Measurements from ENCODE around the gene SPRING1.

Gene SPRING1

DNA sequence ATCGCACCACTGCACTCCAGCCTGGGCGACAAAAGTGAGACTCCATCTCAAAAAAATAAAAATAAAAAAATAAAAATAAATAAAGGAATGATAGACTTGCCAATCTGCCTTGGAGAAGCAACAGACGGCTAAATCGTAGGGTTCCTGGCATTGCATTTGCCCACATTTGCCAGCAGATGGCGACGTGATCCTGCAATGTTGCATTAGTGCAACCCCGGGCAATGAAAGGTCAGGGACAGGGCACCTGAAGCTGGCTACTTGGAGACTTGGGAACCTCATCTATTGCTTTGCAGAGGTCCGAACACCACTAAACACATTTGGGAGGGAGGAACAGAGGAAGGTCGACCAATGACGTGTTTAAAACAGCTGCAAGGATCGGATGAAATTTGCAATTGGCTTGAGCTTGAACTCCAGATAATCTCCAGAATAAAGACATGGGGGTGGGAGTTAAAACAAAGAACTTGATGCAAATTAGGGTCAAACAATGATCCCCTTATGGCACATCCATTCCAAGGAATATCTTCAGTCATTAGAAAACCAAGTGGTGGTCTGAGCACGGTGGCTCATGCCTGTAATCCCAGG is 34.6 kb downstream of the SPRING1 start (continued):
- TF ChIP-seq, protein P1, sequence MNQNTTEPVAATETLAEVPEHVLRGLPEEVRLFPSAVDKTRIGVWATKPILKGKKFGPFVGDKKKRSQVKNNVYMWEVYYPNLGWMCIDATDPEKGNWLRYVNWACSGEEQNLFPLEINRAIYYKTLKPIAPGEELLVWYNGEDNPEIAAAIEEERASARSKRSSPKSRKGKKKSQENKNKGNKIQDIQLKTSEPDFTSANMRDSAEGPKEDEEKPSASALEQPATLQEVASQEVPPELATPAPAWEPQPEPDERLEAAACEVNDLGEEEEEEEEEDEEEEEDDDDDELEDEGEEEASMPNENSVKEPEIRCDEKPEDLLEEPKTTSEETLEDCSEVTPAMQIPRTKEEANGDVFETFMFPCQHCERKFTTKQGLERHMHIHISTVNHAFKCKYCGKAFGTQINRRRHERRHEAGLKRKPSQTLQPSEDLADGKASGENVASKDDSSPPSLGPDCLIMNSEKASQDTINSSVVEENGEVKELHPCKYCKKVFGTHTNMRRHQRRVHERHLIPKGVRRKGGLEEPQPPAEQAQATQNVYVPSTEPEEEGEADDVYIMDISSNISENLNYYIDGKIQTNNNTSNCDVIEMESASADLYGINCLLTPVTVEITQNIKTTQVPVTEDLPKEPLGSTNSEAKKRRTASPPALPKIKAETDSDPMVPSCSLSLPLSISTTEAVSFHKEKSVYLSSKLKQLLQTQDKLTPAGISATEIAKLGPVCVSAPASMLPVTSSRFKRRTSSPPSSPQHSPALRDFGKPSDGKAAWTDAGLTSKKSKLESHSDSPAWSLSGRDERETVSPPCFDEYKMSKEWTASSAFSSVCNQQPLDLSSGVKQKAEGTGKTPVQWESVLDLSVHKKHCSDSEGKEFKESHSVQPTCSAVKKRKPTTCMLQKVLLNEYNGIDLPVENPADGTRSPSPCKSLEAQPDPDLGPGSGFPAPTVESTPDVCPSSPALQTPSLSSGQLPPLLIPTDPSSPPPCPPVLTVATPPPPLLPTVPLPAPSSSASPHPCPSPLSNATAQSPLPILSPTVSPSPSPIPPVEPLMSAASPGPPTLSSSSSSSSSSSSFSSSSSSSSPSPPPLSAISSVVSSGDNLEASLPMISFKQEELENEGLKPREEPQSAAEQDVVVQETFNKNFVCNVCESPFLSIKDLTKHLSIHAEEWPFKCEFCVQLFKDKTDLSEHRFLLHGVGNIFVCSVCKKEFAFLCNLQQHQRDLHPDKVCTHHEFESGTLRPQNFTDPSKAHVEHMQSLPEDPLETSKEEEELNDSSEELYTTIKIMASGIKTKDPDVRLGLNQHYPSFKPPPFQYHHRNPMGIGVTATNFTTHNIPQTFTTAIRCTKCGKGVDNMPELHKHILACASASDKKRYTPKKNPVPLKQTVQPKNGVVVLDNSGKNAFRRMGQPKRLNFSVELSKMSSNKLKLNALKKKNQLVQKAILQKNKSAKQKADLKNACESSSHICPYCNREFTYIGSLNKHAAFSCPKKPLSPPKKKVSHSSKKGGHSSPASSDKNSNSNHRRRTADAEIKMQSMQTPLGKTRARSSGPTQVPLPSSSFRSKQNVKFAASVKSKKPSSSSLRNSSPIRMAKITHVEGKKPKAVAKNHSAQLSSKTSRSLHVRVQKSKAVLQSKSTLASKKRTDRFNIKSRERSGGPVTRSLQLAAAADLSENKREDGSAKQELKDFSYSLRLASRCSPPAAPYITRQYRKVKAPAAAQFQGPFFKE (tag by site-specific recombination; IDR thresholded peaks at IDR 0.05; ENCODE audit: borderline replicate concordance) = no peak
- TF ChIP-seq SP7 (tag by site-specific recombination; IDR thresholded peaks at IDR 0.05) = peak; percentile 45; the same call in 1 of the 2 replicates
- TF ChIP-seq, protein P2, sequence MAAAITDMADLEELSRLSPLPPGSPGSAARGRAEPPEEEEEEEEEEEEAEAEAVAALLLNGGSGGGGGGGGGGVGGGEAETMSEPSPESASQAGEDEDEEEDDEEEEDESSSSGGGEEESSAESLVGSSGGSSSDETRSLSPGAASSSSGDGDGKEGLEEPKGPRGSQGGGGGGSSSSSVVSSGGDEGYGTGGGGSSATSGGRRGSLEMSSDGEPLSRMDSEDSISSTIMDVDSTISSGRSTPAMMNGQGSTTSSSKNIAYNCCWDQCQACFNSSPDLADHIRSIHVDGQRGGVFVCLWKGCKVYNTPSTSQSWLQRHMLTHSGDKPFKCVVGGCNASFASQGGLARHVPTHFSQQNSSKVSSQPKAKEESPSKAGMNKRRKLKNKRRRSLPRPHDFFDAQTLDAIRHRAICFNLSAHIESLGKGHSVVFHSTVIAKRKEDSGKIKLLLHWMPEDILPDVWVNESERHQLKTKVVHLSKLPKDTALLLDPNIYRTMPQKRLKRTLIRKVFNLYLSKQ (tag by site-specific recombination; IDR thresholded peaks at IDR 0.05; ENCODE audit: borderline replicate concordance) = no peak
- TF ChIP-seq ZNF626 (tag by site-specific recombination; IDR thresholded peaks at IDR 0.05) = no peak
- no peak for TF ChIP-seq ZNF660 (tag by site-specific recombination; IDR thresholded peaks at IDR 0.05)
- TF ChIP-seq, protein P3, sequence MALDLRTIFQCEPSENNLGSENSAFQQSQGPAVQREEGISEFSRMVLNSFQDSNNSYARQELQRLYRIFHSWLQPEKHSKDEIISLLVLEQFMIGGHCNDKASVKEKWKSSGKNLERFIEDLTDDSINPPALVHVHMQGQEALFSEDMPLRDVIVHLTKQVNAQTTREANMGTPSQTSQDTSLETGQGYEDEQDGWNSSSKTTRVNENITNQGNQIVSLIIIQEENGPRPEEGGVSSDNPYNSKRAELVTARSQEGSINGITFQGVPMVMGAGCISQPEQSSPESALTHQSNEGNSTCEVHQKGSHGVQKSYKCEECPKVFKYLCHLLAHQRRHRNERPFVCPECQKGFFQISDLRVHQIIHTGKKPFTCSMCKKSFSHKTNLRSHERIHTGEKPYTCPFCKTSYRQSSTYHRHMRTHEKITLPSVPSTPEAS (tag by site-specific recombination; IDR thresholded peaks at IDR 0.05) = no peak
- peak; percentile 58; the same call in 1 of the 2 replicates for TF ChIP-seq ZNF501 (tag by site-specific recombination; IDR thresholded peaks at IDR 0.05)
- no peak for TF ChIP-seq EGR2 (tag by site-specific recombination; IDR thresholded peaks at IDR 0.05; ENCODE audit: low read depth)
- TF ChIP-seq ZNF248 (tag by site-specific recombination; IDR thresholded peaks at IDR 0.05) = no peak
- no peak for TF ChIP-seq IKZF3 (tag by site-specific recombination; IDR thresholded peaks at IDR 0.05)
- no peak for TF ChIP-seq SALL2 (tag by site-specific recombination; IDR thresholded peaks at IDR 0.05; ENCODE audit: borderline replicate concordance)
- TF ChIP-seq, protein P4, sequence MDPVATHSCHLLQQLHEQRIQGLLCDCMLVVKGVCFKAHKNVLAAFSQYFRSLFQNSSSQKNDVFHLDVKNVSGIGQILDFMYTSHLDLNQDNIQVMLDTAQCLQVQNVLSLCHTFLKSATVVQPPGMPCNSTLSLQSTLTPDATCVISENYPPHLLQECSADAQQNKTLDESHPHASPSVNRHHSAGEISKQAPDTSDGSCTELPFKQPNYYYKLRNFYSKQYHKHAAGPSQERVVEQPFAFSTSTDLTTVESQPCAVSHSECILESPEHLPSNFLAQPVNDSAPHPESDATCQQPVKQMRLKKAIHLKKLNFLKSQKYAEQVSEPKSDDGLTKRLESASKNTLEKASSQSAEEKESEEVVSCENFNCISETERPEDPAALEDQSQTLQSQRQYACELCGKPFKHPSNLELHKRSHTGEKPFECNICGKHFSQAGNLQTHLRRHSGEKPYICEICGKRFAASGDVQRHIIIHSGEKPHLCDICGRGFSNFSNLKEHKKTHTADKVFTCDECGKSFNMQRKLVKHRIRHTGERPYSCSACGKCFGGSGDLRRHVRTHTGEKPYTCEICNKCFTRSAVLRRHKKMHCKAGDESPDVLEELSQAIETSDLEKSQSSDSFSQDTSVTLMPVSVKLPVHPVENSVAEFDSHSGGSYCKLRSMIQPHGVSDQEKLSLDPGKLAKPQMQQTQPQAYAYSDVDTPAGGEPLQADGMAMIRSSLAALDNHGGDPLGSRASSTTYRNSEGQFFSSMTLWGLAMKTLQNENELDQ (tag by site-specific recombination; IDR thresholded peaks at IDR 0.05; ENCODE audit: low read depth) = no peak
- no peak for TF ChIP-seq ZNF366 (tag by site-specific recombination; conservative IDR thresholded peaks at IDR 0.05)
- TF ChIP-seq ZNF350 (tag by site-specific recombination; IDR thresholded peaks at IDR 0.05) = no peak
- TF ChIP-seq ZNF664 (tag by site-specific recombination; IDR thresholded peaks at IDR 0.05) = no peak
- TF ChIP-seq ZNF157 (tag by site-specific recombination; IDR thresholded peaks at IDR 0.05) = no peak
- TF ChIP-seq ZNF530 (tag by site-specific recombination; IDR thresholded peaks at IDR 0.05; ENCODE audit: low read depth) = no peak
- TF ChIP-seq HOXD13 (CRISPR knock-in tag; IDR thresholded peaks at IDR 0.05; ENCODE audit: borderline replicate concordance) = no peak
- TF ChIP-seq ZNF629 (tag by site-specific recombination; IDR thresholded peaks at IDR 0.05) = 0 out of 2 replicates have a peak, but pooled peaks have one; percentile 24
- TF ChIP-seq, protein P5, sequence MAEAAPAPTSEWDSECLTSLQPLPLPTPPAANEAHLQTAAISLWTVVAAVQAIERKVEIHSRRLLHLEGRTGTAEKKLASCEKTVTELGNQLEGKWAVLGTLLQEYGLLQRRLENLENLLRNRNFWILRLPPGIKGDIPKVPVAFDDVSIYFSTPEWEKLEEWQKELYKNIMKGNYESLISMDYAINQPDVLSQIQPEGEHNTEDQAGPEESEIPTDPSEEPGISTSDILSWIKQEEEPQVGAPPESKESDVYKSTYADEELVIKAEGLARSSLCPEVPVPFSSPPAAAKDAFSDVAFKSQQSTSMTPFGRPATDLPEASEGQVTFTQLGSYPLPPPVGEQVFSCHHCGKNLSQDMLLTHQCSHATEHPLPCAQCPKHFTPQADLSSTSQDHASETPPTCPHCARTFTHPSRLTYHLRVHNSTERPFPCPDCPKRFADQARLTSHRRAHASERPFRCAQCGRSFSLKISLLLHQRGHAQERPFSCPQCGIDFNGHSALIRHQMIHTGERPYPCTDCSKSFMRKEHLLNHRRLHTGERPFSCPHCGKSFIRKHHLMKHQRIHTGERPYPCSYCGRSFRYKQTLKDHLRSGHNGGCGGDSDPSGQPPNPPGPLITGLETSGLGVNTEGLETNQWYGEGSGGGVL (tag by site-specific recombination; IDR thresholded peaks at IDR 0.05) = no peak
- TF ChIP-seq, protein P6, sequence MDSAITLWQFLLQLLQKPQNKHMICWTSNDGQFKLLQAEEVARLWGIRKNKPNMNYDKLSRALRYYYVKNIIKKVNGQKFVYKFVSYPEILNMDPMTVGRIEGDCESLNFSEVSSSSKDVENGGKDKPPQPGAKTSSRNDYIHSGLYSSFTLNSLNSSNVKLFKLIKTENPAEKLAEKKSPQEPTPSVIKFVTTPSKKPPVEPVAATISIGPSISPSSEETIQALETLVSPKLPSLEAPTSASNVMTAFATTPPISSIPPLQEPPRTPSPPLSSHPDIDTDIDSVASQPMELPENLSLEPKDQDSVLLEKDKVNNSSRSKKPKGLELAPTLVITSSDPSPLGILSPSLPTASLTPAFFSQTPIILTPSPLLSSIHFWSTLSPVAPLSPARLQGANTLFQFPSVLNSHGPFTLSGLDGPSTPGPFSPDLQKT (IDR thresholded peaks at IDR 0.05; ENCODE audit: borderline replicate concordance, low read depth, low read length) = no peak
- peak; percentile 50; the same call in 1 of the 2 replicates for TF ChIP-seq BCL11B (tag by site-specific recombination; IDR thresholded peaks at IDR 0.05; ENCODE audit: low read depth)
- TF ChIP-seq BCL11A (tag by site-specific recombination; IDR thresholded peaks at IDR 0.05; ENCODE audit: low read depth) = 0 out of 2 replicates have a peak, but pooled peaks have one; percentile 53
